ENCODE measurements around the gene SENP1.

DNA sequence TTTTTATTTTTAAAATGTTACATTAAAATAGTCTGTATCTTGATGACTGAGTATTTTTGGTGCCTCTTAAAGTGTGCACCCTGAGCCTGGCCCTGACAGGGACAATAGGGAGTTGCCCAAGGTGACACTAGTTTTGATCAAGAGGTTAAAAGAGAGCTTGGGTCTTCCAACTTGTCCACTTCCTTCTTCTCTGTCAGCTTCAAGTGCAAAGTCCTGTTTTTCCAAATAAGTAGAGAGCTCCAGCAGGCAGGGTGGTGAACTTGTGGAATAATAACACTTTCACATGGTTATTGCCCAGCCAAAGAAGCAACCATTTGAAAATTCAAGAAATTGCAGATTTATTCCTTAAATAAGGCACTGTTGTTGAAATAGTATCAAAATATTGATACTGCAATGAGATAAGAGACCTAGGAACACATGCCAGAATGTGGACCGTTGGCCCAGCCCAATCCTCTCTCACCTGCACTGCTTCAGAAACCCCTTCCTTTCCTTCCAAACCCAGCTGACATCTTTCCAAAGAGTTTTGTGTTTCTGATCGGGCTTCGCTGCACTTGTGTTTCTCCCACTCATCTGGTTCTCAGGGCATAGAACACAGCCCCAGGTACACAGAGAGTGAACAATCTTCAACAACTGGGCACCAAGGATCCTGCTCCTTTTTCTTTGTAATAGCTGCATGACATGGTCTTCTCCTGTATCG is 87.8 kb downstream of the SENP1 start:
- TF ChIP-seq CTCF (IDR thresholded peaks at IDR 0.05) (no peak), POLR2A (IDR thresholded peaks at IDR 0.05) (no peak)
